Measurements from ENCODE around the gene CRELD1. TPM values are rescaled to one million over a fixed set of nuclear protein-coding genes. Genes with fewer than 3 reads are reported as not detected.

The CRELD1 gene
- total and polyA plus RNA-seq, 9 of the 15 experiments (the other 6 are each of a cell fraction or from before 2014, with no cell fraction given): 3.3 to 25.8 (median 16.5) TPM

DNA sequence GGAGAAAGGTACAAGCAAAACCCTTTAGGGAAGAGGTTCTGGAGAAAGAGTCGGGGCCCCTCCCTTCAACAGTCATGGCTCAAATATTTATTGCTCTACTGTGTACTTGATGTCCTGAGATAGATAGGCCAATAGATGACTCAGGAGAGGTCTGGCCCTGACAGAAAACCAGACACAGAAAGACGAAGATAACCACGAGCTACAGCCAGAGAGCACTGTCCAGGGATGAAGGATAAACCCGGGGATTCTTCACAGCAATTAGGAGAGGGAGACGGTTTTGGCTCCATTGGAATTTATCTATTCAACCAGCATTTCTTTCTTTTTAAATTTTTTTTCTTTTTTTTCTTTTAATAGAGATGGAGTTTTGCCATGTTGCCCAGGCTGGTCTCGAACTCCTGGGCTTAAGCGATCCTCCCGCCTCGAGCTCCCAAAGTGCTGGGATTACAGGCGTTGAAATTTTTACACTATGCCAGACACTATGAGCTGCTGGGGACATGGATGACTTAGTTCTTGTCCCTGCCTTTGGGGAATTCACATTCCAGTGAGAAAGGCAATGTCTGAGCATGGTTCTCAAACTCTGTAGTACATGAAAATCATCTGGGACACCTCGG is 49.0 kb upstream of the CRELD1 start (continued):
- no peak for TF ChIP-seq BCL6 (CRISPR knock-in tag; IDR thresholded peaks at IDR 0.05)
- TF ChIP-seq DDX20 (tag; IDR thresholded peaks at IDR 0.05; ENCODE audit: low read depth): no peak
- TF ChIP-seq ILK (tag; IDR thresholded peaks at IDR 0.05; ENCODE audit: borderline replicate concordance, low read depth): no peak
- TF ChIP-seq ZNF584 (CRISPR knock-in tag; IDR thresholded peaks at IDR 0.05; ENCODE audit: low read depth): no peak
- no peak for TF ChIP-seq ZNF23 (CRISPR knock-in tag; IDR thresholded peaks at IDR 0.05)
- no peak for TF ChIP-seq SAP30 (IDR thresholded peaks at IDR 0.05; ENCODE audit: borderline replicate concordance, insufficient read depth, low read depth, low read length, poor library complexity, severe bottlenecking)
- TF ChIP-seq MCM5 (IDR thresholded peaks at IDR 0.05; ENCODE audit: low read depth): no peak
- TF ChIP-seq FOXP4 (CRISPR knock-in tag; IDR thresholded peaks at IDR 0.05; ENCODE audit: borderline replicate concordance): no peak
- no peak for TF ChIP-seq KLF16 (IDR thresholded peaks at IDR 0.05)
- TF ChIP-seq, protein P1, sequence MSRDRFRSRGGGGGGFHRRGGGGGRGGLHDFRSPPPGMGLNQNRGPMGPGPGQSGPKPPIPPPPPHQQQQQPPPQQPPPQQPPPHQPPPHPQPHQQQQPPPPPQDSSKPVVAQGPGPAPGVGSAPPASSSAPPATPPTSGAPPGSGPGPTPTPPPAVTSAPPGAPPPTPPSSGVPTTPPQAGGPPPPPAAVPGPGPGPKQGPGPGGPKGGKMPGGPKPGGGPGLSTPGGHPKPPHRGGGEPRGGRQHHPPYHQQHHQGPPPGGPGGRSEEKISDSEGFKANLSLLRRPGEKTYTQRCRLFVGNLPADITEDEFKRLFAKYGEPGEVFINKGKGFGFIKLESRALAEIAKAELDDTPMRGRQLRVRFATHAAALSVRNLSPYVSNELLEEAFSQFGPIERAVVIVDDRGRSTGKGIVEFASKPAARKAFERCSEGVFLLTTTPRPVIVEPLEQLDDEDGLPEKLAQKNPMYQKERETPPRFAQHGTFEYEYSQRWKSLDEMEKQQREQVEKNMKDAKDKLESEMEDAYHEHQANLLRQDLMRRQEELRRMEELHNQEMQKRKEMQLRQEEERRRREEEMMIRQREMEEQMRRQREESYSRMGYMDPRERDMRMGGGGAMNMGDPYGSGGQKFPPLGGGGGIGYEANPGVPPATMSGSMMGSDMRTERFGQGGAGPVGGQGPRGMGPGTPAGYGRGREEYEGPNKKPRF (IDR thresholded peaks at IDR 0.05; ENCODE audit: low read depth, low read length): no peak
- no peak for TF ChIP-seq ZNF41 (CRISPR knock-in tag; conservative IDR thresholded peaks at IDR 0.05)
- TF ChIP-seq KHSRP (IDR thresholded peaks at IDR 0.05): no peak
- 0 out of 2 replicates have a peak, but pooled peaks have one; percentile 26 for TF ChIP-seq PML (IDR thresholded peaks at IDR 0.05; ENCODE audit: low read length)
- 0 out of 2 replicates have a peak, but pooled peaks have one; percentile 50 for TF ChIP-seq CUX1 (CRISPR knock-in tag; IDR thresholded peaks at IDR 0.05)
- no peak for TF ChIP-seq CHAMP1 (IDR thresholded peaks at IDR 0.05)
- TF ChIP-seq TEAD2 (tag; IDR thresholded peaks at IDR 0.05): no peak
